Stimulated activated CD8-positive, alpha-beta memory T cell treated with anti-CD3 and anti-CD28 coated beads, Interleukin-7, amount 100 ng/mL, for 1 hour (primary cell): ENCODE results near the gene C16orf89.
"Not testable (repeated sequence)": the region's sequence is repeated elsewhere in the genome, so short reads cannot be mapped to it uniquely, and the experiment has no call there.

Source experiments
- DNase-seq, 2 donors: peaks; one replicate each; pipeline ENCODE4 v3.0.0-alpha.2; 2020; ENCODE audit warnings: low read depth in 2 of 2

C16orf89 gene

GRCh38 chr16:5084802-5085201, 19.0 kb upstream of the C16orf89 start:
- peak in 1 of 2 donors; percentile 32 for DNase-seq

GRCh38 chr16:5084099-5084731, 18.5 kb upstream of the C16orf89 start:
- DNase-seq = not testable (repeated sequence)

GRCh38 chr16:5083646-5084045, 17.9 kb upstream of the C16orf89 start:
- DNase-seq = not testable (repeated sequence)

GRCh38 chr16:5080996-5081395, 15.2 kb upstream of the C16orf89 start:
- not testable (repeated sequence) for DNase-seq

- not testable (repeated sequence) for DNase-seq
These were observed 14.7 kb upstream of the C16orf89 start for GRCh38 chr16:5080461-5080860.

GRCh38 chr16:5078626-5079025, 12.9 kb upstream of the C16orf89 start:
- DNase-seq = no peak

GRCh38 chr16:5077304-5077703, 11.5 kb upstream of the C16orf89 start:
- DNase-seq = no peak

GRCh38 chr16:5075637-5076036, 9.9 kb upstream of the C16orf89 start:
- no peak for DNase-seq

GRCh38 chr16:5073771-5074170, 8.0 kb upstream of the C16orf89 start:
- not testable (repeated sequence) for DNase-seq

- no peak for DNase-seq
These were observed 7.5 kb upstream of the C16orf89 start for GRCh38 chr16:5073279-5073629.

- no peak for DNase-seq
These were observed 6.8 kb upstream of the C16orf89 start for GRCh38 chr16:5072334-5073278.

GRCh38 chr16:5071681-5072333, 6.1 kb upstream of the C16orf89 start, which contains the start of gene ALG1:
Gene ALG1 (plus strand): TSS chr16:5071843. CDS start chr16:5071850, 7 bp downstream.
- DNase-seq = peak; percentile 83 to 84

GRCh38 chr16:5071341-5071680, 5.6 kb upstream of the C16orf89 start:
- DNase-seq = no peak

- no peak for DNase-seq
These were observed 4.9 kb upstream of the C16orf89 start for GRCh38 chr16:5070431-5071186.

- no peak for DNase-seq
These were observed 4.1 kb upstream of the C16orf89 start for GRCh38 chr16:5069854-5070253.

- DNase-seq = no peak
These were observed 3.3 kb upstream of the C16orf89 start for GRCh38 chr16:5069048-5069447.

- no peak for DNase-seq
These were observed 755 bp upstream of the C16orf89 start for GRCh38 chr16:5066511-5066910.

- no peak for DNase-seq
These were observed 430 bp downstream of the C16orf89 start for GRCh38 chr16:5065326-5065725.

GRCh38 chr16:5064915-5065314, 841 bp downstream of the C16orf89 start:
- DNase-seq = no peak

GRCh38 chr16:5062790-5063765, 2.7 kb downstream of the C16orf89 start:
- DNase-seq = no peak

GRCh38 chr16:5062051-5062450, 3.7 kb downstream of the C16orf89 start:
- no peak for DNase-seq
